GM04504 (cell line): ENCODE results near the gene GLT1D1.

ENCODE experiments used
- DNase-seq: peaks from one replicate; pipeline ENCODE4 v3.0.0-alpha.2; 2012; ENCODE audit warnings: low read depth

Gene GLT1D1

DNA sequence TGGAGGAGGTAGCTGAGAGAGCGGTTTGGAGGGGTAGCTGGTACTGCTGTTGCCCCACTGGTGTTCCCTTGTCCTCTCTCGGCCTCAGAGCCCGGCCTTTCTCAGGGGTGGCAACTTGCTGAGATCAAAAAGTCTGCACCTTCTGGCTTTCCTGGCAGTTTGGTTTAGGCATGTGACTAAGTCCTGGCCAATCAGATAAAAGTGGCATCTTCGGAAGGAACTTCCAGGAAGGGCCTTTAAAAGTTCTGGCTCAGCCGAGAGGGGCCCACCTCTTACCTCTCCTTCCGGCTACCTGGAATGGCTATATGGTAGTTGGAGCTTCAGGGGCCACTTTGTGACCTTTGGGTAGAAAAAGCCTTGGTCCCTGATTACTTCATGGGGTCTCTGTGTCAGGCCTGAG is 152.6 kb downstream of the GLT1D1 start:
- no peak for DNase-seq

DNA sequence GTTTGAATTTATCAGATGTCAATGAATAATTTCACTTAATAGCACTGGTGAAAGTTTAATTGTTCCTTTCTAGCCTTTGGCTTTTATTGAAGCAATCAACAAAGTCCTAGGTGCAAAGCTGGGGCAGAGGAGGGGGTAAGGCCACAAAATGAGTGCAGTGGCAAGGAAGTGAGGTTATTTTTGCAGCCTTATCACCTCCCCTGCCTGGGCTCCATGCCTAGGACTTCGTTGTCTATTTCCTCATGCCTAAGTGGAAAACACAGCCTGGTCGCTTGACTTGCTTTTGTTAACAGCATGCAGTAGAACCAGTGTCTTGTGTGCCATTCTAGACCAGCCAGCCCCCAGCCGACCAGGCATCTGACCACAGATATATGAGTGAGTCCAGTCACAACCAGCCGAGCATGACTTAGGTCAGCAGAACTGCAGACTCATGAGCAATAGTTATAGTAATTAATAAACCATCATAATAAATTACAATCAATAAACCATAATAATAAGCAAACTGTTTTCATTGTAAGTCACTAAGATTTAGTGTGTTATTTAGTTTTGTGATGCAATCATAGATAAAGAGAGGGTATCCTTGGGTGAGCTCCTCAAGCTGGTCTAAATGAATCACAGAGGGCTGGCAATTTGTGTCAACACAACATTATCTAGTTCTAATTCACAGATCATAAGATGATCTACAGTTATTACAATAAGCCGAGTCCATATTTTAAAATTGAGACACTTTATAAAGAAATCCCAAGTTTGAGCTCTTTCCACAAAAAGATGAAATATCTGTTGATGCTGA is 156.8 kb downstream of the GLT1D1 start:
- DNase-seq, result no peak

DNA sequence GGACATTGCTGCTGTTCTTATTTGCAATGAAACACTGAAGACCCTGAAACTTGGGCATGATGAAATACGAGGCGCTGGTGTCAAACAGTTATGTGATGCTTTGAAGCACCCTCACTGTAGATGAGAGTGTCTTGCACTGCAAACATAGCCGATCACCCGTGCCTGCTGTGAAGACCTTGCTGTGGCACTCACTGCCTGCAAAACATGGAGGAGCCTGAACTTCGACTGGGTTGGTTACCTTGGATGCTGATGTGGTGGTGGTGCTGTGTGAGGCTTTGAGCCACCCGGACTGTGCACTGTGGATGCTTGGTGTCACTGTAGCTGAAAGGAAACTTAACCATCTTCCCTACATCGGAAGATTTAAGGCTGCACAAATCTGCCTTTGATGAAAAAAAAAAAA is 162.9 kb downstream of the GLT1D1 start:
- DNase-seq, result no peak

DNA sequence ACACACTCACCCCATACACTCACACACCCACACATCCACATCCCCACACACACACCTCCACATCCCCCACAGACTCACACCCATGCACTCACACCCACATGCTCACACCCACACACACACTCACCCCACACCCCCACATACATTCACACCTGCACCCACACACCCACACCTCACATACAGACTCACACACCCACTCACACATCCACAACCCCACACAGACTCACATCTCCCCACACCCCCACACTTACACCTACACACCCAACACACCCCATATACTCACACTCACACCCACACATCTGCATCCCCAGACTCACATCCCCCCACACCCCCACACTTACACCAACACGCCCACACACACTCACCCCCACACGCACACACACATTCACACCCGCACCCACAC is 171.8 kb downstream of the GLT1D1 start:
- no peak for DNase-seq

DNA sequence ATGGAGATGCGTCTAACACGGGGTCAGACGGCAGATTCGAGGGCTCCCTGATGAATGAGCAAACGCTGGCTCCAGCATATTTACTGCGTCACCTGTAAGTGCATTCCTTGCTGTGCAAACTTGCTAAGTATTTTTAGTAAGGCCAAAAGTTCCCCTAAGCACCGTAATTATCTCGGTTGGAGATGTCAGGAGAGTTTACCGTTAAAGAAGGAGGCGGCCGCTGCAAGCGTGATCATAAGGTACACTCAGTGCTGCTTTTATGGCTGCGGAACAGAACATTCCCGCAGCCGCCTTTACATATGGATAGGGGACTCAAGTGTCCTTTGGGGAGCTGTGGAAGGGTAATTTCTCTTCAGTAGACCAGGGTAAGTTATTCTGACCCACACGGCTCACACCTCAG is 175.6 kb downstream of the GLT1D1 start:
- DNase-seq, result no peak
